Endothelial cell of umbilical vein (primary cell): Measurements from ENCODE around the gene HLTF. TPM values are rescaled to one million over a fixed set of nuclear protein-coding genes. Genes with fewer than 3 reads are reported as not detected.

Experiments
- BruUV-seq: library from RNA; stranded (reverse); fragments of 400-500 nt; replicated peaks from 2 replicates; lab custom pipeline; 2021; lab: Mats Ljungman, UMichigan
- CTCF ChIA-PET: fragments of 300-600, 350-600 bp; sonication (Branson Sonifier 250); formaldehyde crosslinking; loops from one replicate; lab custom pipeline; 2021; ENCODE audit warnings: antibody characterized with exemption, inconsistent platforms; lab: Charles Lee
- POLR2A ChIA-PET: fragments of 300-600, 350-600 bp; sonication (Branson Sonifier 250); formaldehyde crosslinking; loops from one replicate; lab custom pipeline; 2021; ENCODE audit warnings: antibody characterized with exemption, inconsistent platforms; lab: Charles Lee
- DNase-seq: peaks from one replicate; pipeline ENCODE4 v3.0.0-alpha.2; 2011; ENCODE audit warnings: low read depth, low spot score
- FAIRE-seq: peaks from 2 replicates; lab custom pipeline; 2011; peaks lifted over from hg19 to GRCh38; lab: Jason Lieb, UNC
- H2AFZ ChIP-seq: 2 replicates; pipeline ENCODE4 v1.6.0; 2012; ENCODE audit warnings: low read depth, low read length, control low read depth, inconsistent platforms
- H3K27ac ChIP-seq: 2 replicates; pipeline ENCODE4 v1.5.1; 2011; ENCODE audit warnings: low read depth, mild to moderate bottlenecking, control low read depth, low read length, moderate library complexity; ENCODE audit not compliant: insufficient read depth
- H3K27me3 ChIP-seq, 2 experiments: 2 replicates each; pipeline versions ENCODE4 v1.6.0 to v1.6.1; 2011; ENCODE audit warnings: low read length in 2 of 2, mixed read lengths in 1 of 2; ENCODE audit not compliant: control insufficient read depth in 2 of 2, insufficient read depth in 2 of 2
- H3K36me3 ChIP-seq, 2 experiments: 2 replicates in 1 of 2; 3 replicates in 1 of 2; pipeline ENCODE4 v1.5.1; 2011; ENCODE audit warnings: low read length in 2 of 2, mild to moderate bottlenecking in 1 of 2, moderate library complexity in 1 of 2; ENCODE audit not compliant: control insufficient read depth in 2 of 2, insufficient read depth in 2 of 2; ENCODE audit errors: extremely low read depth in 1 of 2
- H3K4me1 ChIP-seq: 3 replicates; pipeline ENCODE4 v1.5.1; 2011; ENCODE audit warnings: mild to moderate bottlenecking, low read length; ENCODE audit not compliant: control insufficient read depth, insufficient read depth; ENCODE audit errors: extremely low read depth
- H3K4me2 ChIP-seq: 2 replicates; pipeline ENCODE4 v1.6.1; 2011; ENCODE audit warnings: low read length, control low read depth, mixed read lengths; ENCODE audit not compliant: insufficient read depth
- H3K4me3 ChIP-seq, 3 experiments: fragments of 200-600 bp in 1 of 3; sonication (generic), shearing (Covaris generic) in 1 of 3; replicated peaks in 1 of 3; 2 replicates each; pipeline ENCODE4 v1.5.1; 2011 to 2016; ENCODE audit warnings: control low read depth in 3 of 3, low read length in 3 of 3, mild to moderate bottlenecking in 2 of 3, inconsistent platforms in 1 of 3, low read depth in 1 of 3, moderate library complexity in 1 of 3; ENCODE audit not compliant: insufficient read depth in 1 of 3
- H3K79me2 ChIP-seq: 2 replicates; pipeline ENCODE4 v1.6.0; 2012; ENCODE audit warnings: low read length, inconsistent platforms; ENCODE audit not compliant: control insufficient read depth, insufficient read depth
- H3K9ac ChIP-seq: replicated peaks from 2 replicates; pipeline ENCODE3; 2011; ENCODE audit warnings: low read length, control low read depth; ENCODE audit not compliant: insufficient read depth; ENCODE audit errors: extremely low read depth
- H3K9me1 ChIP-seq: replicated peaks from 3 replicates; pipeline ENCODE4 v1.6.0; 2011; ENCODE audit warnings: mild to moderate bottlenecking, low read length; ENCODE audit not compliant: control insufficient read depth, insufficient read depth; ENCODE audit errors: extremely low read depth
- H3K9me3 ChIP-seq: replicated peaks from 2 replicates; pipeline ENCODE4 v1.5.1; 2012; ENCODE audit warnings: low read length, inconsistent platforms; ENCODE audit not compliant: control insufficient read depth, insufficient read depth
- H4K20me1 ChIP-seq: replicated peaks from 2 replicates; pipeline ENCODE3; 2011; ENCODE audit warnings: mild to moderate bottlenecking, low read length; ENCODE audit not compliant: control insufficient read depth, insufficient read depth; ENCODE audit errors: extremely low read depth
- CTCF ChIP-seq, 2 donors: IDR thresholded peaks; 1 replicate in 1 of 2; 2 replicates in 1 of 2; pipeline ENCODE4 v1.5.1; 2011; ENCODE audit warnings: low read length in 2 of 2, mild to moderate bottlenecking in 2 of 2, moderate library complexity in 2 of 2, control low read depth in 1 of 2, inconsistent platforms in 1 of 2, low read depth in 1 of 2; ENCODE audit not compliant: insufficient read depth in 1 of 2; ENCODE audit errors: extremely low read depth in 1 of 2
- EZH2 ChIP-seq: IDR thresholded peaks from 2 replicates; pipeline ENCODE4 v1.6.1; 2012; ENCODE audit warnings: borderline replicate concordance, low read depth, mild to moderate bottlenecking, moderate library complexity, low read length, inconsistent platforms; ENCODE audit not compliant: severe bottlenecking
- FOS ChIP-seq: IDR thresholded peaks from 2 replicates; pipeline ENCODE4 v1.6.1; 2011; ENCODE audit warnings: mild to moderate bottlenecking, low read length, moderate library complexity, borderline replicate concordance; ENCODE audit not compliant: insufficient read depth
- GATA2 ChIP-seq: IDR thresholded peaks from 2 replicates; pipeline ENCODE4 v1.7.0; 2011; ENCODE audit warnings: low read depth, mild to moderate bottlenecking, moderate library complexity, mixed read lengths, low read length; ENCODE audit not compliant: insufficient read length, insufficient read depth
- JUN ChIP-seq: IDR thresholded peaks from 2 replicates; pipeline ENCODE4 v1.6.1; 2011; ENCODE audit warnings: borderline replicate concordance, low read depth; ENCODE audit not compliant: insufficient read length, insufficient read depth
- MAX ChIP-seq: IDR thresholded peaks from 2 replicates; pipeline ENCODE4 v1.6.1; 2011; ENCODE audit not compliant: insufficient read depth, insufficient read length
- MYC ChIP-seq: IDR thresholded peaks from one replicate; pipeline ENCODE4 v1.6.1; 2011; ENCODE audit warnings: mild to moderate bottlenecking, low read depth, low read length
- POLR2A ChIP-seq: IDR thresholded peaks from 2 replicates; pipeline ENCODE4 v1.6.1; 2012; ENCODE audit warnings: low read depth, mild to moderate bottlenecking, control low read depth, low read length
- POLR2AphosphoS5 ChIP-seq: IDR thresholded peaks from 2 replicates; pipeline ENCODE4 v1.6.1; 2012; ENCODE audit warnings: low read depth, mild to moderate bottlenecking, control low read depth, low read length, moderate library complexity; ENCODE audit not compliant: insufficient read depth
- dilution Hi-C: fragments of 300-500 bp; cut with MboI; formaldehyde crosslinking; loops from one replicate; pipeline ENCODE4 v1.15.0; 2019; ENCODE audit warnings: low sequenced_read_pairs; ENCODE audit not compliant: extremely low pct_ligation_motif_present
- intact Hi-C: fragments of 100-400 bp; cut with micrococcal nuclease; formaldehyde crosslinking; loops from one replicate; pipeline ENCODE4 v1.10.0; 2022
- polyA plus RNA-seq, 4 experiments: library from polyadenylated mRNA; depleted of rRNA in 3 of 4; stranded (reverse) in 3 of 4; unstranded in 1 of 4; fragments of >200 nt; gene quantifications; 2 replicates each; pipeline versions ENCODE4 v1.2.1 to v1.2.3, GENCODE V29; 2011 to 2012; ENCODE audit warnings: missing spikeins in 1 of 4
- total RNA-seq: library from RNA; stranded (reverse); gene quantifications from 2 replicates; pipeline ENCODE4 v1.2.3, GENCODE V29; 2021

Gene HLTF
- total and polyA plus RNA-seq, 2 donors (not counting 3 experiments of a cell fraction or from before 2014, with no cell fraction given): 8.7 to 24.6 TPM

- no peaks in the 10 kb centered on the region for H3K9me3 ChIP-seq
- TF ChIP-seq GATA2 (no peak), FOS (no peak), POLR2AphosphoS5 (no peak), JUN (no peak), POLR2A (no peak), MYC (no peak), EZH2 (no peak), CTCF (IDR thresholded peaks at IDR 0.05; ENCODE audit: extremely low read depth in 1 of 2, insufficient read depth in 1 of 2, low read depth in 1 of 2, low read length in 2 of 2) (no peak), MAX (no peak)
- H3K4me3 ChIP-seq: no peak overlapping the region
- H4K20me1 ChIP-seq: no peaks in the 10 kb centered on the region
- no peaks in the 10 kb centered on the region for H3K79me2 ChIP-seq
- dilution Hi-C loops: no loop called here
- FAIRE-seq (no peak), DNase-seq (no peak)
- peaks cover 9% of the 10 kb centered on the region for H3K4me1 ChIP-seq
- no peak overlapping the region for H3K27ac ChIP-seq
- no TSS peak for BruUV-seq
- H3K9me1 ChIP-seq: no peaks in the 10 kb centered on the region
- H3K27me3 ChIP-seq: no peaks in the 10 kb centered on the region
- peaks cover 6 to 9% of the 10 kb centered on the region in 2 experiments for H3K36me3 ChIP-seq
- POLR2A ChIA-PET: no interaction called here
- CTCF ChIA-PET: interaction anchor here (0.7 kb wide), 1 partner anchor 1379 kb away, joined by 3 read pairs; no protein-coding TSS in a partner anchor
- intact Hi-C loops: no loop called here
- H2AFZ ChIP-seq: no peak overlapping the region
- H3K9ac ChIP-seq: no peak overlapping the region
- no peak overlapping the region for H3K4me2 ChIP-seq
Measured at GRCh38 chr3:149016242-149016641, 70.1 kb downstream of the HLTF start.
